Activated CD8-positive, alpha-beta T cell treated with anti-CD3 and anti-CD28 coated beads, Interleukin-2, amount 10 ng/mL, durations not matched to agents 7 days and 5 days (primary cell): ENCODE data around the gene NSUN2. TPM values are rescaled to one million over a fixed set of nuclear protein-coding genes. Genes with fewer than 3 reads are reported as not detected.
"Not testable (repeated sequence)": the region's sequence is repeated elsewhere in the genome, so short reads cannot be mapped to it uniquely, and the experiment has no call there.

Experiments
- ATAC-seq: fragments of 150-1000 bp; cut with Tn5 transposase; one replicate; pipeline ENCODE4 v1.10.0; 2021; ENCODE audit warnings: moderate library complexity
- CTCF ChIA-PET: fragments of 350-600 bp; sonication (Branson Sonifier 250); formaldehyde crosslinking; loops from one replicate; lab custom pipeline; 2021; ENCODE audit warnings: antibody characterized with exemption; lab: Charles Lee
- POLR2A ChIA-PET: fragments of 350-600 bp; sonication (Branson Sonifier 250); formaldehyde crosslinking; loops from one replicate; lab custom pipeline; 2021; ENCODE audit warnings: antibody characterized with exemption; lab: Charles Lee
- DNase-seq: peaks from one replicate; pipeline ENCODE4 v3.0.0-alpha.2; 2020
- H3K27ac Mint-ChIP-seq: one replicate; pipeline ENCODE4 v1.8.0; 2021; ENCODE audit warnings: mild to moderate bottlenecking, mixed read lengths
- H3K27me3 Mint-ChIP-seq: one replicate; pipeline ENCODE4 v1.8.0; 2021; ENCODE audit warnings: low read depth, mixed read lengths
- H3K36me3 Mint-ChIP-seq: one replicate; pipeline ENCODE4 v1.8.0; 2021; ENCODE audit warnings: low read depth, mixed read lengths
- H3K4me1 Mint-ChIP-seq: one replicate; pipeline ENCODE4 v1.8.0; 2021; ENCODE audit warnings: low read depth, mixed read lengths
- H3K4me3 Mint-ChIP-seq: one replicate; pipeline ENCODE4 v1.8.0; 2021; ENCODE audit warnings: mild to moderate bottlenecking, mixed read lengths
- H3K9me3 Mint-ChIP-seq: one replicate; pipeline ENCODE4 v1.8.0; 2022; ENCODE audit warnings: mixed read lengths; ENCODE audit not compliant: insufficient read depth
- total RNA-seq, 2 experiments: library from RNA; stranded (reverse); gene quantifications; one replicate each; pipeline ENCODE4 v1.2.3, GENCODE V29; 2021

The NSUN2 gene
- total RNA-seq, 2 experiments from 2014 or later, result 83.0 to 84.7 TPM

- ATAC-seq, result no peak
- no peak overlapping the region for H3K27ac Mint-ChIP-seq
- H3K4me3 Mint-ChIP-seq, result no peak overlapping the region
- DNase-seq, result no peak
- ChIA-PET CTCF (no interaction called here), POLR2A (no interaction called here)
- no peaks in the 10 kb centered on the region for H3K27me3 Mint-ChIP-seq
- H3K4me1 Mint-ChIP-seq, result no peaks in the 10 kb centered on the region
- H3K36me3 Mint-ChIP-seq, result peaks cover 18% of the 10 kb centered on the region
- H3K9me3 Mint-ChIP-seq, result no peaks in the 10 kb centered on the region
These were observed 34.8 kb upstream of the NSUN2 start for GRCh38 chr5:6667648-6668047.

GRCh38 chr5:6666762-6667161 is 33.9 kb upstream of the NSUN2 start:
- DNase-seq, result no peak
- H3K27me3 Mint-ChIP-seq, result no peaks in the 10 kb centered on the region
- H3K27ac Mint-ChIP-seq, result no peak overlapping the region
- H3K9me3 Mint-ChIP-seq, result no peaks in the 10 kb centered on the region
- H3K36me3 Mint-ChIP-seq, result peaks cover 18% of the 10 kb centered on the region
- CTCF ChIA-PET, result no interaction called here
- no peaks in the 10 kb centered on the region for H3K4me1 Mint-ChIP-seq
- POLR2A ChIA-PET, result no interaction called here
- ATAC-seq, result no peak
- H3K4me3 Mint-ChIP-seq, result no peak overlapping the region

GRCh38 chr5:6660688-6661087 is 27.8 kb upstream of the NSUN2 start:
- ATAC-seq, result no peak
- no peak overlapping the region for H3K27ac Mint-ChIP-seq
- peaks cover 7% of the 10 kb centered on the region for H3K4me1 Mint-ChIP-seq
- H3K36me3 Mint-ChIP-seq, result peaks cover 33% of the 10 kb centered on the region
- H3K9me3 Mint-ChIP-seq, result peaks cover 14% of the 10 kb centered on the region
- ChIA-PET CTCF (no interaction called here), POLR2A (no interaction called here)
- DNase-seq, result no peak
- H3K27me3 Mint-ChIP-seq, result no peaks in the 10 kb centered on the region
- H3K4me3 Mint-ChIP-seq, result no peak overlapping the region

- CTCF ChIA-PET, result no interaction called here
- POLR2A ChIA-PET, result no interaction called here
- DNase-seq, result no peak
- H3K27me3 Mint-ChIP-seq, result no peaks in the 10 kb centered on the region
- no peak for ATAC-seq
- H3K9me3 Mint-ChIP-seq, result peaks cover 20% of the 10 kb centered on the region
- H3K4me3 Mint-ChIP-seq, result no peak overlapping the region
- peak overlapping the region; percentile 44 for H3K27ac Mint-ChIP-seq
- peaks cover 39% of the 10 kb centered on the region for H3K36me3 Mint-ChIP-seq
- H3K4me1 Mint-ChIP-seq, result peaks cover 7% of the 10 kb centered on the region
These were observed 27.3 kb upstream of the NSUN2 start for GRCh38 chr5:6659941-6660684.

- H3K9me3 Mint-ChIP-seq, result peaks cover 21% of the 10 kb centered on the region
- H3K4me3 Mint-ChIP-seq, result no peak overlapping the region
- no peak for ATAC-seq
- H3K27me3 Mint-ChIP-seq, result no peaks in the 10 kb centered on the region
- H3K27ac Mint-ChIP-seq, result no peak overlapping the region
- peaks cover 7% of the 10 kb centered on the region for H3K4me1 Mint-ChIP-seq
- ChIA-PET CTCF (no interaction called here), POLR2A (no interaction called here)
- peaks cover 51% of the 10 kb centered on the region for H3K36me3 Mint-ChIP-seq
- no peak for DNase-seq
These were observed 23.8 kb upstream of the NSUN2 start for GRCh38 chr5:6656680-6657079.

GRCh38 chr5:6655432-6655831 is 22.6 kb upstream of the NSUN2 start:
- Mint-ChIP-seq H3K9me3 (peaks cover 21% of the 10 kb centered on the region), H3K4me3 (no peak overlapping the region), H3K27ac (no peak overlapping the region), H3K27me3 (no peaks in the 10 kb centered on the region), H3K36me3 (peaks cover 51% of the 10 kb centered on the region), H3K4me1 (peaks cover 7% of the 10 kb centered on the region)
- DNase-seq (no peak), ATAC-seq (no peak)
- ChIA-PET CTCF (no interaction called here), POLR2A (no interaction called here)

- CTCF ChIA-PET, result no interaction called here
- H3K36me3 Mint-ChIP-seq, result peaks cover 44% of the 10 kb centered on the region
- H3K9me3 Mint-ChIP-seq, result peaks cover 20% of the 10 kb centered on the region
These were observed 19.2 kb upstream of the NSUN2 start for GRCh38 chr5:6652025-6652424.

GRCh38 chr5:6649681-6650080 is 16.8 kb upstream of the NSUN2 start:
- ChIA-PET POLR2A (no interaction called here), CTCF (no interaction called here)
- Mint-ChIP-seq H3K4me1 (peaks cover 7% of the 10 kb centered on the region), H3K36me3 (peaks cover 36% of the 10 kb centered on the region), H3K27ac (no peak overlapping the region), H3K9me3 (no peaks in the 10 kb centered on the region), H3K27me3 (no peaks in the 10 kb centered on the region), H3K4me3 (no peak overlapping the region)
- DNase-seq, result no peak
- ATAC-seq, result no peak

More at GRCh38 chr5:6652025-6652424, 19.2 kb upstream of the NSUN2 start:
- no peaks in the 10 kb centered on the region for H3K27me3 Mint-ChIP-seq
- ATAC-seq, result no peak
- DNase-seq, result no peak
- POLR2A ChIA-PET, result no interaction called here
- H3K27ac Mint-ChIP-seq, result no peak overlapping the region
- no peak overlapping the region for H3K4me3 Mint-ChIP-seq
- H3K4me1 Mint-ChIP-seq, result peaks cover 5% of the 10 kb centered on the region

- DNase-seq (no peak), ATAC-seq (no peak)
- Mint-ChIP-seq H3K4me3 (no peak overlapping the region), H3K9me3 (no peaks in the 10 kb centered on the region), H3K4me1 (peaks cover 7% of the 10 kb centered on the region), H3K27ac (no peak overlapping the region), H3K27me3 (no peaks in the 10 kb centered on the region), H3K36me3 (peaks cover 40% of the 10 kb centered on the region)
- ChIA-PET CTCF (no interaction called here), POLR2A (no interaction called here)
These were observed 16.3 kb upstream of the NSUN2 start for GRCh38 chr5:6649186-6649585.

GRCh38 chr5:6645571-6646362 is 12.9 kb upstream of the NSUN2 start:
- H3K9me3 Mint-ChIP-seq, H3K4me3 Mint-ChIP-seq, POLR2A ChIA-PET, H3K4me1 Mint-ChIP-seq, CTCF ChIA-PET, H3K27me3 Mint-ChIP-seq, DNase-seq, H3K27ac Mint-ChIP-seq, ATAC-seq: not testable (repeated sequence)
- H3K36me3 Mint-ChIP-seq, result peaks cover 34% of the 10 kb centered on the region

- H3K9me3 Mint-ChIP-seq, result no peaks in the 10 kb centered on the region
- peaks cover 5% of the 10 kb centered on the region for H3K4me1 Mint-ChIP-seq
- H3K27ac Mint-ChIP-seq, result no peak overlapping the region
- POLR2A ChIA-PET, result no interaction called here
- DNase-seq, result no peak
- CTCF ChIA-PET, result no interaction called here
- H3K36me3 Mint-ChIP-seq, result peaks cover 32% of the 10 kb centered on the region
- H3K27me3 Mint-ChIP-seq, result no peaks in the 10 kb centered on the region
- ATAC-seq, result no peak
- H3K4me3 Mint-ChIP-seq, result no peak overlapping the region
These were observed 12.0 kb upstream of the NSUN2 start for GRCh38 chr5:6644794-6645241.

- Mint-ChIP-seq H3K36me3 (peaks cover 22% of the 10 kb centered on the region), H3K27me3 (no peaks in the 10 kb centered on the region), H3K4me3 (no peak overlapping the region), H3K9me3 (no peaks in the 10 kb centered on the region), H3K27ac (no peak overlapping the region), H3K4me1 (peaks cover 2% of the 10 kb centered on the region)
- DNase-seq (no peak), ATAC-seq (no peak)
- POLR2A ChIA-PET, result interaction anchor here (1.0 kb wide), 1 partner anchor 10 kb away, joined by 5 read pairs; the partner anchor contains the start of genes NSUN2 and SRD5A1
- CTCF ChIA-PET, result no interaction called here
These were observed 9.8 kb upstream of the NSUN2 start for GRCh38 chr5:6642655-6643054.
